ENCODE results near the gene PARK7. TPM values are rescaled to one million over a fixed set of nuclear protein-coding genes. Genes with fewer than 3 reads are reported as not detected.

The PARK7 gene
- total RNA-seq, 3 donors from 2014 or later (not counting 1 experiment from before 2014, with no cell fraction given), result 120 to 127 (median 127) TPM

GRCh38 chr1:7954683-7955082 lies 6.8 kb upstream of the PARK7 start:
- H3K9me3 ChIP-seq (ENCODE audit: control insufficient read depth, insufficient read depth, low read length), result no peaks in the 10 kb centered on the region
- no peaks in the 10 kb centered on the region for H3K27me3 ChIP-seq (ENCODE audit: control insufficient read depth, insufficient read depth, low read length)
- Mint-ChIP-seq H3K4me3 (peak overlapping the region; percentile 94), H3K36me3 (no peaks in the 10 kb centered on the region), H3K27me3 (ENCODE audit: low read depth in 2 of 2) (no peaks in the 10 kb centered on the region), H3K9me3 (no peaks in the 10 kb centered on the region), H3K27ac (peak overlapping the region; percentile 96 to 99), H3K4me1 (peaks cover 18 to 27% of the 10 kb centered on the region in 2 donors)
- DNase-seq, result peak in 1 of 2 donors; percentile 49
- H3K36me3 ChIP-seq (ENCODE audit: control insufficient read depth, insufficient read depth, low read length), result no peaks in the 10 kb centered on the region
- ATAC-seq, result no peak
- WGBS (ENCODE audit: insufficient coverage), result 82% methylated on average over 4 of the region's 7 CpGs
- H3K27ac ChIP-seq (ENCODE audit: low read length), result peak overlapping the region; percentile 98
- intact Hi-C loops (cut with micrococcal nuclease), result no loop called here
- no peak for TF ChIP-seq CTCF (IDR thresholded peaks at IDR 0.05)
- peak overlapping the region; percentile 66 for H3K4me3 ChIP-seq (ENCODE audit: low read length)
- peaks cover 17% of the 10 kb centered on the region for H3K4me1 ChIP-seq (ENCODE audit: control insufficient read depth, insufficient read depth, low read length)

- peaks cover 23% of the 10 kb centered on the region for H3K4me1 ChIP-seq (ENCODE audit: control insufficient read depth, insufficient read depth, low read length)
- WGBS (ENCODE audit: insufficient coverage), result 90% methylated on average over 10 of the region's 10 CpGs
- no peaks in the 10 kb centered on the region for H3K27me3 ChIP-seq (ENCODE audit: control insufficient read depth, insufficient read depth, low read length)
- Mint-ChIP-seq H3K4me3 (peak overlapping the region; percentile 73), H3K36me3 (no peaks in the 10 kb centered on the region), H3K27ac (peak overlapping the region; percentile 66 to 85), H3K4me1 (peaks cover 27 to 32% of the 10 kb centered on the region in 2 donors), H3K27me3 (ENCODE audit: low read depth in 2 of 2) (no peaks in the 10 kb centered on the region), H3K9me3 (no peaks in the 10 kb centered on the region)
- DNase-seq (no peak), ATAC-seq (no peak)
- H3K36me3 ChIP-seq (ENCODE audit: control insufficient read depth, insufficient read depth, low read length), result no peaks in the 10 kb centered on the region
- H3K27ac ChIP-seq (ENCODE audit: low read length), result no peak overlapping the region
- H3K4me3 ChIP-seq (ENCODE audit: low read length), result no peak overlapping the region
- no peaks in the 10 kb centered on the region for H3K9me3 ChIP-seq (ENCODE audit: control insufficient read depth, insufficient read depth, low read length)
- intact Hi-C loops (cut with micrococcal nuclease), result no loop called here
- TF ChIP-seq CTCF (IDR thresholded peaks at IDR 0.05), result no peak
Observed at GRCh38 chr1:7956218-7957032, 5.1 kb upstream of the PARK7 start.

GRCh38 chr1:7960165-7960564 lies 1.3 kb upstream of the PARK7 start:
- Mint-ChIP-seq H3K27me3 (ENCODE audit: low read depth in 2 of 2) (no peaks in the 10 kb centered on the region), H3K4me3 (peak overlapping the region; percentile 98), H3K9me3 (no peaks in the 10 kb centered on the region), H3K27ac (peak overlapping the region; percentile 98), H3K36me3 (no peaks in the 10 kb centered on the region), H3K4me1 (peaks cover 24 to 34% of the 10 kb centered on the region in 2 donors)
- intact Hi-C loops (cut with micrococcal nuclease), result loop anchor here (5.0 kb wide), 2 partner anchors 43 to 58 kb away; no protein-coding TSS in a partner anchor
- no peak overlapping the region for H3K4me3 ChIP-seq (ENCODE audit: low read length)
- H3K27me3 ChIP-seq (ENCODE audit: control insufficient read depth, insufficient read depth, low read length), result no peaks in the 10 kb centered on the region
- ATAC-seq (no peak), DNase-seq (no peak)
- WGBS (ENCODE audit: insufficient coverage), result 91% methylated on average over 2 of the region's 2 CpGs
- no peaks in the 10 kb centered on the region for H3K9me3 ChIP-seq (ENCODE audit: control insufficient read depth, insufficient read depth, low read length)
- peaks cover 17% of the 10 kb centered on the region for H3K4me1 ChIP-seq (ENCODE audit: control insufficient read depth, insufficient read depth, low read length)
- TF ChIP-seq CTCF (IDR thresholded peaks at IDR 0.05), result no peak
- peak overlapping the region; percentile 95 for H3K27ac ChIP-seq (ENCODE audit: low read length)
- peaks cover 11% of the 10 kb centered on the region for H3K36me3 ChIP-seq (ENCODE audit: control insufficient read depth, insufficient read depth, low read length)
